ENCODE data around the gene MUC5B. TPM values are rescaled to one million over a fixed set of nuclear protein-coding genes. Genes with fewer than 3 reads are reported as not detected.

MUC5B gene
- total and polyA plus RNA-seq, 4 donors, result 0.17 to 0.95 (median 0.50) TPM; not detected in 1

- H3K27me3 ChIP-seq (ENCODE audit: control insufficient read depth in 4 of 4, insufficient read depth in 4 of 4, low read length in 3 of 4), result no peaks in the 10 kb centered on the region
- no peak for TF ChIP-seq FOXA1 (IDR thresholded peaks at IDR 0.05)
- WGBS, result 92% methylated on average over 33 of the region's 33 CpGs
- peaks cover 0 to 3% (median 0%) of the 10 kb centered on the region in 4 donors for H3K4me1 ChIP-seq (ENCODE audit: control insufficient read depth in 4 of 4, insufficient read depth in 4 of 4, low read length in 3 of 4)
- no peak overlapping the region for H3K4me3 ChIP-seq (ENCODE audit: low read depth in 1 of 3, low read length in 3 of 3)
- H3K9ac ChIP-seq (ENCODE audit: low read depth in 1 of 2, low read length in 2 of 2), result no peak overlapping the region
- no peak for DNase-seq (ENCODE audit: low spot score)
- H3K27ac ChIP-seq (ENCODE audit: low read depth in 1 of 2, low read length in 2 of 2), result no peak overlapping the region
- peaks cover 34 to 85% (median 39%) of the 10 kb centered on the region in 4 donors for H3K36me3 ChIP-seq (ENCODE audit: control insufficient read depth in 4 of 4, insufficient read depth in 3 of 4, low read depth in 1 of 4, low read length in 3 of 4)
- H3K9me3 ChIP-seq (ENCODE audit: control insufficient read depth in 4 of 4, low read length in 3 of 4), result no peaks in the 10 kb centered on the region
Measured at GRCh38 chr11:1281326-1281973, 58.6 kb downstream of the MUC5B start.

DNA sequence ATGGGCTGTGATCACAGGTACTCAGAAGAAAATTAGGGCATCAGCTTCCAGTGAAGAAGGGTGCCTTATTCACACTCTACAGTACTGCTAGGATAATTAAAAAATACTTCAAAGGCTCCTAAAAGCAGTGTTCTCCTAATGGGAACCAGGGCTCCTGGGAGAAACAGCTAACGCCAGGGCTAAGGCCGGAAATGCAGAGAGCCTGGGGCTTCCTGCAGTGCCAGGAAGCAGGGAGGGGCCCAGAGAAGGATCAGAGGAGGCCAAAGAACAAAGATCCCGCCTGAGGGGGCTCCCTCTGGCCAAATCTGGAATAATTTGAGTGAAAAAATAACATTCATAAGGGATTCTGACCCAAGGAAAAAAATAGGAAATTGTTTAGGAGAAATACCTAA, 59.1 kb downstream of the MUC5B start:
- TF ChIP-seq HNF4A (conservative IDR thresholded peaks at IDR 0.05) (no peak), NR2F2 (IDR thresholded peaks at IDR 0.05) (peak; percentile 12)
- Histone ChIP-seq H3K4me3 (ENCODE audit: low read depth in 1 of 3, low read length in 3 of 3) (no peak overlapping the region), H3K36me3 (ENCODE audit: control insufficient read depth in 4 of 4, insufficient read depth in 3 of 4, low read depth in 1 of 4, low read length in 3 of 4) (peaks cover 29 to 85% (median 38%) of the 10 kb centered on the region in 4 donors), H3K4me1 (ENCODE audit: control insufficient read depth in 4 of 4, insufficient read depth in 4 of 4, low read length in 3 of 4) (peaks cover 0 to 3% (median 0%) of the 10 kb centered on the region in 4 donors), H3K27me3 (ENCODE audit: control insufficient read depth in 4 of 4, insufficient read depth in 4 of 4, low read length in 3 of 4) (no peaks in the 10 kb centered on the region), H3K9me3 (ENCODE audit: control insufficient read depth in 4 of 4, low read length in 3 of 4) (no peaks in the 10 kb centered on the region), H3K27ac (ENCODE audit: low read depth in 1 of 2, low read length in 2 of 2) (no peak overlapping the region), H3K9ac (ENCODE audit: low read depth in 1 of 2, low read length in 2 of 2) (no peak overlapping the region)
- no peak for DNase-seq (ENCODE audit: low spot score)
- 71% methylated on average over 3 of the region's 3 CpGs for WGBS

- no peak overlapping the region for H3K9ac ChIP-seq (ENCODE audit: low read depth in 1 of 2, low read length in 2 of 2)
- H3K4me1 ChIP-seq (ENCODE audit: control insufficient read depth in 4 of 4, insufficient read depth in 4 of 4, low read length in 3 of 4), result peaks cover 0 to 3% (median 0%) of the 10 kb centered on the region in 4 donors
- H3K4me3 ChIP-seq (ENCODE audit: low read depth in 1 of 3, low read length in 3 of 3), result no peak overlapping the region
- H3K36me3 ChIP-seq (ENCODE audit: control insufficient read depth in 4 of 4, insufficient read depth in 3 of 4, low read depth in 1 of 4, low read length in 3 of 4), result peaks cover 32 to 79% (median 40%) of the 10 kb centered on the region in 4 donors
- TF ChIP-seq HNF4A (conservative IDR thresholded peaks at IDR 0.05), result no peak
- TF ChIP-seq REST (IDR thresholded peaks at IDR 0.05), result no peak
- TF ChIP-seq NR2F2 (IDR thresholded peaks at IDR 0.05), result no peak
- no peak for TF ChIP-seq MAX (IDR thresholded peaks at IDR 0.05)
- 95% methylated on average over 18 of the region's 18 CpGs for WGBS
- no peaks in the 10 kb centered on the region for H3K9me3 ChIP-seq (ENCODE audit: control insufficient read depth in 4 of 4, low read length in 3 of 4)
- no peak overlapping the region for H3K27ac ChIP-seq (ENCODE audit: low read depth in 1 of 2, low read length in 2 of 2)
- H3K27me3 ChIP-seq (ENCODE audit: control insufficient read depth in 4 of 4, insufficient read depth in 4 of 4, low read length in 3 of 4), result no peaks in the 10 kb centered on the region
- no peak for DNase-seq (ENCODE audit: low spot score)
Measured at GRCh38 chr11:1283091-1283511, 60.2 kb downstream of the MUC5B start.

GRCh38 chr11:1283906-1284305, 61.0 kb downstream of the MUC5B start:
- Histone ChIP-seq H3K27me3 (ENCODE audit: control insufficient read depth in 4 of 4, insufficient read depth in 4 of 4, low read length in 3 of 4) (no peaks in the 10 kb centered on the region), H3K4me1 (ENCODE audit: control insufficient read depth in 4 of 4, insufficient read depth in 4 of 4, low read length in 3 of 4) (peaks cover 0 to 3% (median 0%) of the 10 kb centered on the region in 4 donors), H3K36me3 (ENCODE audit: control insufficient read depth in 4 of 4, insufficient read depth in 3 of 4, low read depth in 1 of 4, low read length in 3 of 4) (peaks cover 36 to 79% (median 42%) of the 10 kb centered on the region in 4 donors), H3K4me3 (ENCODE audit: low read depth in 1 of 3, low read length in 3 of 3) (no peak overlapping the region), H3K9ac (ENCODE audit: low read depth in 1 of 2, low read length in 2 of 2) (no peak overlapping the region), H3K27ac (ENCODE audit: low read depth in 1 of 2, low read length in 2 of 2) (no peak overlapping the region), H3K9me3 (ENCODE audit: control insufficient read depth in 4 of 4, low read length in 3 of 4) (no peaks in the 10 kb centered on the region)
- no peak for DNase-seq (ENCODE audit: low spot score)
- WGBS, result 79% methylated on average over 8 of the region's 8 CpGs
- TF ChIP-seq YY1 (IDR thresholded peaks at IDR 0.05) (no peak), HNF4G (IDR thresholded peaks at IDR 0.05) (no peak), FOXA1 (IDR thresholded peaks at IDR 0.05) (no peak), FOXA2 (IDR thresholded peaks at IDR 0.05) (no peak), HNF4A (conservative IDR thresholded peaks at IDR 0.05) (no peak), RXRA (IDR thresholded peaks at IDR 0.05) (no peak), REST (IDR thresholded peaks at IDR 0.05) (no peak), NR2F2 (IDR thresholded peaks at IDR 0.05) (no peak), EGR1 (IDR thresholded peaks at IDR 0.05; ENCODE audit: low read depth in 2 of 2) (no peak), MAX (IDR thresholded peaks at IDR 0.05) (no peak), GABPA (IDR thresholded peaks at IDR 0.05 in 1 of 2, conservative IDR thresholded peaks at IDR 0.05 in 1 of 2) (no peak)
- TF ChIP-seq, protein P1, sequence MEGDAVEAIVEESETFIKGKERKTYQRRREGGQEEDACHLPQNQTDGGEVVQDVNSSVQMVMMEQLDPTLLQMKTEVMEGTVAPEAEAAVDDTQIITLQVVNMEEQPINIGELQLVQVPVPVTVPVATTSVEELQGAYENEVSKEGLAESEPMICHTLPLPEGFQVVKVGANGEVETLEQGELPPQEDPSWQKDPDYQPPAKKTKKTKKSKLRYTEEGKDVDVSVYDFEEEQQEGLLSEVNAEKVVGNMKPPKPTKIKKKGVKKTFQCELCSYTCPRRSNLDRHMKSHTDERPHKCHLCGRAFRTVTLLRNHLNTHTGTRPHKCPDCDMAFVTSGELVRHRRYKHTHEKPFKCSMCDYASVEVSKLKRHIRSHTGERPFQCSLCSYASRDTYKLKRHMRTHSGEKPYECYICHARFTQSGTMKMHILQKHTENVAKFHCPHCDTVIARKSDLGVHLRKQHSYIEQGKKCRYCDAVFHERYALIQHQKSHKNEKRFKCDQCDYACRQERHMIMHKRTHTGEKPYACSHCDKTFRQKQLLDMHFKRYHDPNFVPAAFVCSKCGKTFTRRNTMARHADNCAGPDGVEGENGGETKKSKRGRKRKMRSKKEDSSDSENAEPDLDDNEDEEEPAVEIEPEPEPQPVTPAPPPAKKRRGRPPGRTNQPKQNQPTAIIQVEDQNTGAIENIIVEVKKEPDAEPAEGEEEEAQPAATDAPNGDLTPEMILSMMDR (IDR thresholded peaks at IDR 0.05; ENCODE audit: low read depth, low read length, missing input control), result no peak

All from liver (tissue), 9 donors.